GM19395 (cell line): ENCODE data around the gene ISLR.

Experiments
- ATAC-seq: cut with Tn5 transposase; IDR thresholded peaks from one replicate; pipeline ENCODE4 v1.9.1; 2021; ENCODE audit warnings: mild to moderate bottlenecking, moderate library complexity; ENCODE audit not compliant: unreplicated experiment

ISLR gene

GRCh38 chr15:74170875-74171578 is 2.5 kb upstream of the ISLR start:
- no peak for ATAC-seq

- ATAC-seq: no peak
Measured at GRCh38 chr15:74171965-74172541, 1.5 kb upstream of the ISLR start.

- ATAC-seq: no peak
Measured at GRCh38 chr15:74172701-74173379, 670 bp upstream of the ISLR start.

GRCh38 chr15:74174219-74174957 is 878 bp downstream of the ISLR start:
- no peak for ATAC-seq

- no peak for ATAC-seq
Measured at GRCh38 chr15:74174958-74175253, 1.4 kb downstream of the ISLR start.

GRCh38 chr15:74175271-74176191 is 2.0 kb downstream of the ISLR start:
- ATAC-seq: no peak

- ATAC-seq: no peak
Measured at GRCh38 chr15:74176262-74177214, 3.0 kb downstream of the ISLR start.

- ATAC-seq: no peak
Measured at GRCh38 chr15:74178326-74179100, 5.0 kb downstream of the ISLR start.

GRCh38 chr15:74179101-74179841 is 5.8 kb downstream of the ISLR start:
- ATAC-seq: no peak

- ATAC-seq: no peak
Measured at GRCh38 chr15:74179983-74180880, 6.7 kb downstream of the ISLR start.

- no peak for ATAC-seq
Measured at GRCh38 chr15:74180881-74181602, 7.5 kb downstream of the ISLR start.

GRCh38 chr15:74182131-74182530 is 8.6 kb downstream of the ISLR start:
- no peak for ATAC-seq

- no peak for ATAC-seq
Measured at GRCh38 chr15:74184582-74185091, 11.1 kb downstream of the ISLR start.

- ATAC-seq: no peak
Measured at GRCh38 chr15:74185710-74186348, 12.3 kb downstream of the ISLR start.

GRCh38 chr15:74188216-74188615 is 14.7 kb downstream of the ISLR start:
- no peak for ATAC-seq

- no peak for ATAC-seq
Measured at GRCh38 chr15:74191798-74192197, 18.3 kb downstream of the ISLR start.
